GM18861 (cell line): ENCODE data around the gene PLPP4.

ENCODE experiments used
- ATAC-seq: cut with Tn5 transposase; IDR thresholded peaks from one replicate; pipeline ENCODE4 v1.9.1; 2021; ENCODE audit not compliant: unreplicated experiment

Gene PLPP4

DNA sequence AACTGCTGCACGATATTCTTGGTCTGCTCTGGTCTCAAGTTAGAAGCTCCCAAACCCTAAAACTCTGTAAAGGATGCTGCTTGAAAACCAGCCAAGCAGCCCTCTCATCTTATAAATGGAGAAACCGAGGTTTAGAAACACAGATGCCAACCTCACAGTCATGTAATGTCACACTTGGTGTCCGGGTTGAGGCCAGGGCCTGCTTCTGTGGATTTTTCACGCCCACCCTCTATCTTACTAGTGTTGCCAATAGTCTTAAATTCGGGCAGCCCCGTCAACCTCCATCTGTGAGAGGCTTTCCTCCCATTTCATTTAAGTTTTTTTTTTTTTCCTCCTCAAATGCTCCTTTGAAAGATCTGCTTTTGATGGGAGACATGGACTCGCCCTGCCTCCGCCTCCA lies 28.9 kb downstream of the PLPP4 start:
- ATAC-seq, result no peak

- no peak for ATAC-seq
Measured at GRCh38 chr10:120486671-120487205, 29.7 kb downstream of the PLPP4 start.

DNA sequence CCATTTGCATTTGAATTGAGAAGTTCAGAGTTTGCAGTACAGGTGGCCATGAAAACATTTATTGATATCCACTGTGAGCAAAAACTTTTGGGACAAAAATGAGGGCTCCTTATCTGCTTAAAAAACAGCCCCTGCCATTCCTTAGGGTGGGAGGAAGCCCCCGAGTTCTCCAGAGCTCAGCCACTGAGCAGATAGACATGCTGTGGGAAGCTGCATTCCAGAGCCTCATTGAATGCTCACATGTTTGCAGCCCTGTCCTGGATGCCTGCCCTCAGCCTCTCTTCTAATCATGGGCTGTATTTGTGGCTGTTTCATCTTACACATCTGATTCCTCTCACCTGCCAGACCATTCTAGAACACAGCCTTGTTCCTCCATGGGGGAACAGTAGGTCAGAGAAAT lies 33.3 kb downstream of the PLPP4 start:
- ATAC-seq, result no peak

- ATAC-seq, result no peak
Measured at GRCh38 chr10:120492346-120492745, 35.3 kb downstream of the PLPP4 start.

- peak; percentile 83 for ATAC-seq
Measured at GRCh38 chr10:120493411-120494312, 36.6 kb downstream of the PLPP4 start.

- ATAC-seq, result no peak
Measured at GRCh38 chr10:120494313-120494710, 37.3 kb downstream of the PLPP4 start.

GRCh38 chr10:120495226-120496009 lies 38.4 kb downstream of the PLPP4 start:
- no peak for ATAC-seq

DNA sequence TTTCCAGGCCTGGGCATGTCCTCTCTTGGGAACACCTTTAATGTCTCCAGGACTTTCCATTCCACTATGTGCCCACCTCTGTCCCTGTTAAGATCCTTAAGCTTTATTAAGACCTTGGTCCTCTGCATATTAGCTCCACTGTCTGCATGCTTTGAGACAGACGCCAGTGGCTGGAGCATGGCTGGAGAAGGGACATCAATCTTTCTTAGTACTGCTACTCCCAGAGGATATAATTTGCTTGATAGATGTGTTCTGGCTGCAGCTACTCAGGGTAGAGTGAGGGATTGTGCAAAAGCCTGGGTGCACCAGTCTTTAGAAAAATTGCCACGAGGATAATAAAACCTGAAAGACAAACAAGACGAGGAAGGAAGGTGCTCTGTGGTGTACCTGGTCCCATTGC lies 42.9 kb downstream of the PLPP4 start:
- ATAC-seq, result no peak

- no peak for ATAC-seq
Measured at GRCh38 chr10:120503689-120504088, 46.7 kb downstream of the PLPP4 start.

DNA sequence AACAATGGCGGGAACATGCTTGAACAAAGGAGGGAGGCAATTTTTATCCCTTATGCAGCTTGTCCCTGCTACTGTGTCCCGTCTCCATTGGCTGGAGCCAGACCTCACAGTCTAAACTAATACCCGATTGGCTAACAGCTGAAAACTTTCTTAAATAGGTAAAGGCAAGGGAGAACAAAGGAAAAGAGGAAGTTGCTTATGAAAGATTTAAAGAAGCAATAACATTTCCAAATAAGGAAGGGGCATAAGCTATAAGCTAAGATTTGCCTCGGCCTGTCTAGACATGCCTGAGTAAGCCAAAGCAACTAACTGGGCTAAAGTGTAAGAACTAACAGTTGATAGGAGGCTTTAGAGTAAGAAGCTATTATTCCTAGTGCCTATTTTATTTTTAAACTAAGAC lies 47.2 kb downstream of the PLPP4 start:
- peak; percentile 65 for ATAC-seq

DNA sequence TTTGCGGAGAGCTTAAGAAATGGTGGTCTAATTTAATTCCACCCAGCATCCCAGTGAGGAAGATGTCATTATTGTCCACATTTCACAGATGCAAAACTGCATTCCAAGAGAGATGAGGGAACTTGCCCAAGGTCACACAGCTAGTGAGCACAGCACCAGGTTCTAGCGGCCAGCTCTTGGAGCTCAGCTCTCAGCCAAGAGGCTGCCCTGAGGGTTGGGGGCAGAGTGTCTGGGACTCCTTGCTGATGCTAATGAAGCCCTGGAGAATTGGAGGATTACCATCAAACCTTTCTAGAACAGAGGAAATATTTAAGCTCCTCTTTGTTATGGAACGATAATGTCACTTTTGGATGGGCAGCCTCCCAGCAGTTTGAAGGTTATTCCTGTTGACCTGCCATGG lies 48.0 kb downstream of the PLPP4 start:
- no peak for ATAC-seq

GRCh38 chr10:120505866-120506265 lies 48.8 kb downstream of the PLPP4 start:
- ATAC-seq, result no peak

DNA sequence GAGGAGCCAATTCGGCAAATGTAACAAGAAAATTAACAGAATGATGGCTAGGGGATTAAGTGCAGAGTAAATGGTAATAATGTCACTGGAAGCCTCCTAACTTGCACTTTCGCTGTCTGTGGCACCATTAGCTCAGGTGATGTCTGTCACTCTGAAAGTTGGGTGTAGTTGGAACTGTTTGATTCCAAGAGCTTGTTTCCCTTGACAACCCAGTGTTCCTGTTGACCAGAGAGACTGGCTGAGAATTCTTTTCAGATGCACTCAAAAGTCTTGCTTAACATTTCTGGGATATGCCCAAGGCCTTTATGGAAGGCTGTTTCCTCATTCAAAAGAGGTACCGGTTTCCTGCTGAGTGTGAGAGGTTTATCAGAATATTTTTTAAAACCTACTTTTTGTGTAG lies 49.6 kb downstream of the PLPP4 start:
- no peak for ATAC-seq

DNA sequence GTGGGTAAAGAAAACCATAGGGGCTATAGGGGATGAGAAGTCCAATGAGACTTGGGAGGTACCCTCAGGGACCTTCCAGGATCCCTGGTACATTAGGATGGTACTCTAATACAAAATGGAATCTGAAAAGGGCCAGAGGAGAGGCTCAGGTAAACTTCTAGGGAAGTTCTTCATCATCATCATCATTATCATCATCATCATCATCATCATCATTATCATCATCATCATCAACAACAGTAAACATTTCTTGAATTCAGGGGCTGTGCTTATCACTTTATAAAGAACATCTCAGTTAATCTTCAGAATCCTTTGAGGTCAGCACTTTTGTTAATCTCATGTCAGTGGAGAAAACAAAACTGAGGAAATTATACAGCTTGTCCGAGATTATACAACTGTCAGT lies 50.1 kb downstream of the PLPP4 start:
- ATAC-seq, result no peak

- no peak for ATAC-seq
Measured at GRCh38 chr10:120507651-120508050, 50.6 kb downstream of the PLPP4 start.

- ATAC-seq, result no peak
Measured at GRCh38 chr10:120508393-120508792, 51.4 kb downstream of the PLPP4 start.

DNA sequence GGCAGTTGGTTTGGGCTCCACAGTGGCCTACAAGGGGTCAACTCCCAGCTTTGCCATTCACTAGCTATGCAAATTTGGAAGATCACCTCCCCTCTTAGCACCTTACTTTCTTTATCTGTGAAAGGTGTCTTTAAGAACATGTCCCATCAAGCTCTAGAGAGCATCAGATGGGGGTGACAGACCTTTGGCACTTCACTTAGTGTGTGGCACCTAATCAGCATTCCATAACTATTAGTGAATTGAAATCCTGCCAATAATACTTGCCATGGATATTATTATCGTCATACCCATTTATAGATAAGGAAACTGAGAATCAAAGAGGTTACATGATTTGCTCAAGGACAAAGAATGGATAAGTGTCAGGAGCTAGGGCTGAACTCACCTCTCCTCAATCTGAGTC lies 51.9 kb downstream of the PLPP4 start:
- no peak for ATAC-seq

- no peak for ATAC-seq
Measured at GRCh38 chr10:120511165-120511564, 54.1 kb downstream of the PLPP4 start.

DNA sequence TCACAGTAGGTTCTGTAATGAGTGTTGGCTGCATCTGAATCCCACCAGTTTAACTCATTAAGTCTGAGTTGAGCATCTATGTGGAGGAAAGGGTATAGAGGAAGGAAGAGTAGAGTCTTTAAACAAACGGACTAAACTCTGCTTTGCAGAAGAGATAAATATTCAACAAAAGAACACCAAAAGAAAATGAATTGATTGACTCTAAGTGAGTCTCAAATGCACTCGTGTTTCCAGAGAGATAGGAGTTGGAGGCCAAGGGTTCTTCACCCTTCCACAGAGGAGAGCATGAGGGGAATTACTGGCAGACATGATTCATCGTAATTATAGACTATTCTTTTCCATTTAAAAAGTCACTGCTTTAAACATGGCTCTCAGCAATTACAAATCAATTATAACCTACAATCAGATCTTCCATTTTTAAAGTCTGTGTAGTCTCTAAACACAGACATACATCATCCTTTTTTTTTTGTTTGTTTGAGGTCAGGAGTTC lies 56.3 kb downstream of the PLPP4 start:
- ATAC-seq, result no peak

DNA sequence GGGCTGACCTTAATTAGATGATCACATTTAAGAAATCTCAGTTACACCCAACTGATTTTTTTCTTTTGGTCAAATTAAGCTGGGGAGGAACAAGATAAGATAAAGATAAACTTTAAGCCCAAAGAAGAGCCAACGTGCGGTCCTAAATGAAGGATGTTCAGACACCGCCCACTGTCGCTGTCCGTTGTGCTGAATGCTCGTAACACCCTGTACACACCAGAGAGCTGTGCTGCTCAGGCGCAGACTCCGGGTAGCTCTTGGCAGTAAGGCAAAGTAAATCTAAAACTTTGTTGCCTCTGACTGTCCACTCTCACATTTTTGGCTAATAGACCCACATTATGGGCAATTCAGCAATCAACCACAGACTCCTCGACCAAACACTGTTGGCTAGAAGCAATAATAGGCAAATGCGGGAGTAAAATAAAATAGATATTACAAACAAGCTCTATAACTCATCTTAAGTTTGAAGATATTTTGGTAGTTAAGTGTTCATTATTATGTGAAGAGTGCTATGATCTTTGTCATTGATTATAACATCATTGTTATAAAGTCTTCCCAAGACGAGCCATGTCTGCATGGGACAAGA lies 57.1 kb downstream of the PLPP4 start:
- no peak for ATAC-seq

GRCh38 chr10:120514959-120515358 lies 57.9 kb downstream of the PLPP4 start:
- ATAC-seq, result no peak
